Esophagus squamous epithelium (tissue), 4 donors: ENCODE measurements around the gene ICA1L.

Source experiments
- POLR2A ChIP-seq, 4 donors: fragments of 450-650 bp; IDR thresholded peaks; one replicate each; pipeline ENCODE4 v1.6.1; 2017; ENCODE audit warnings: antibody characterized with exemption in 4 of 4, mild to moderate bottlenecking in 4 of 4, moderate library complexity in 3 of 4
- TF ChIP-seq, protein P1 (sequence below), 6 experiments: fragments of 450-650 bp in 4 of 6; fragments of 200-600 bp in 2 of 6; sonication (generic) in 2 of 6; IDR thresholded peaks; one replicate each; pipeline ENCODE4 v1.5.1; 2016 to 2019; ENCODE audit warnings: antibody characterized with exemption in 6 of 6, mild to moderate bottlenecking in 4 of 6, moderate library complexity in 4 of 6

DNA sequence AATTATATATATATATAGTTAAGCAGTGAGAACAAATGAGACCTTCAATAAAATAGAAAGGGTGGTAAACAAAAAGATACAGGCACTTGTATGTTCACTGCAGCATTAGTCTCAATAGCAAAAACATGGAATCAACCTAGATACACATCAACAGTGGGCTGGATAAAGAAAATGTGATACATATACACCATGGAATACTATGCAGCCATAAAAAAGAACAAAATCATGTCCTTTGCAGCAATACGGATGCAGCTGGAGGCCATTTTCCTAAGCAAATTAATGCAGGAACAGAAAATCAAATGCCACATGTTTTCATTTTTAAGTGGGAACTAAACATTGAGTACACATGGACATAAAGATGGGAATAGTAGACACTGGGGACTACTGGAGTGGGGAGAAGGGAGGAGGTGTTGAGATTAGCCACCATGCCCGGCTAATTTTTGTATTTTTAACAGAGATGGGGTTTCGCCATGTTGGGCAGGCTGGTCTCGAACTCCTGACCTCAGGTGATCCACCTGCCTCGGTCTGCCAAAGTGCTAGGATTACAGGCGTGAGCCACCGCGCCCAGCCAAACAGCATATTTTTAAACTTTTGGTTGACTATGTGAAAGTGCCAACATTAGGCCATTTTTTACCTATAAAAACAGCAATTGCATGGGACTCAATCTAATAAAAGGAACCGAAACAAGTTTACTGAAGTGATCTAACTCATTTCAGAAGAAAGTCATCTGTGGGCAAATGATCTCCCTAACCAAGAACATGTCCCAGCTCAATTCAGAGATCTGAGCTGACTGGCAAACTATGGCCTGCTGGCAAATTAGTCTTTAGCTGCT, 23.7 kb downstream of the ICA1L start:
- TF ChIP-seq, protein P1, sequence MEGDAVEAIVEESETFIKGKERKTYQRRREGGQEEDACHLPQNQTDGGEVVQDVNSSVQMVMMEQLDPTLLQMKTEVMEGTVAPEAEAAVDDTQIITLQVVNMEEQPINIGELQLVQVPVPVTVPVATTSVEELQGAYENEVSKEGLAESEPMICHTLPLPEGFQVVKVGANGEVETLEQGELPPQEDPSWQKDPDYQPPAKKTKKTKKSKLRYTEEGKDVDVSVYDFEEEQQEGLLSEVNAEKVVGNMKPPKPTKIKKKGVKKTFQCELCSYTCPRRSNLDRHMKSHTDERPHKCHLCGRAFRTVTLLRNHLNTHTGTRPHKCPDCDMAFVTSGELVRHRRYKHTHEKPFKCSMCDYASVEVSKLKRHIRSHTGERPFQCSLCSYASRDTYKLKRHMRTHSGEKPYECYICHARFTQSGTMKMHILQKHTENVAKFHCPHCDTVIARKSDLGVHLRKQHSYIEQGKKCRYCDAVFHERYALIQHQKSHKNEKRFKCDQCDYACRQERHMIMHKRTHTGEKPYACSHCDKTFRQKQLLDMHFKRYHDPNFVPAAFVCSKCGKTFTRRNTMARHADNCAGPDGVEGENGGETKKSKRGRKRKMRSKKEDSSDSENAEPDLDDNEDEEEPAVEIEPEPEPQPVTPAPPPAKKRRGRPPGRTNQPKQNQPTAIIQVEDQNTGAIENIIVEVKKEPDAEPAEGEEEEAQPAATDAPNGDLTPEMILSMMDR (IDR thresholded peaks at IDR 0.05) = no peak
- TF ChIP-seq POLR2A (IDR thresholded peaks at IDR 0.05) = no peak
